ENCODE results near the gene CALCR. TPM values are rescaled to one million over a fixed set of nuclear protein-coding genes. Genes with fewer than 3 reads are reported as not detected.
"Not testable (repeated sequence)": the region's sequence is repeated elsewhere in the genome, so short reads cannot be mapped to it uniquely, and the experiment has no call there.

The CALCR gene
- total RNA-seq, 8 experiments from 2014 or later: 0.08 to 0.14 (median 0.12) TPM; not detected in 4

GRCh38 chr7:93551931-93552330 lies 22.6 kb downstream of the CALCR start:
- 28 to 93% (median 84%) methylated on average over 1 to 2 of the region's 2 CpGs for WGBS, 10 experiments
- no peak overlapping the region for H3K27ac ChIP-seq
- ATAC-seq (replicated peaks in 6 of 8): no peak
- in situ Hi-C loops (cut with MboI; ENCODE audit: low pct_unique_long_range_greater_than_20kb in 2 of 9, low sequenced_read_pairs in 9 of 9, unreplicated experiment in 9 of 9): loop anchor here in 2 of 9 experiments (25.0 kb wide), 1 partner anchor 315 kb away; the partner anchor contains the start of genes HEPACAM2 (in 2 of the 2) and VPS50 (in 2 of the 2)
- H3K4me3 ChIP-seq: no peak overlapping the region
- H3K4me1 ChIP-seq (replicated peaks in 1 of 2): no peaks in the 10 kb centered on the region

DNA sequence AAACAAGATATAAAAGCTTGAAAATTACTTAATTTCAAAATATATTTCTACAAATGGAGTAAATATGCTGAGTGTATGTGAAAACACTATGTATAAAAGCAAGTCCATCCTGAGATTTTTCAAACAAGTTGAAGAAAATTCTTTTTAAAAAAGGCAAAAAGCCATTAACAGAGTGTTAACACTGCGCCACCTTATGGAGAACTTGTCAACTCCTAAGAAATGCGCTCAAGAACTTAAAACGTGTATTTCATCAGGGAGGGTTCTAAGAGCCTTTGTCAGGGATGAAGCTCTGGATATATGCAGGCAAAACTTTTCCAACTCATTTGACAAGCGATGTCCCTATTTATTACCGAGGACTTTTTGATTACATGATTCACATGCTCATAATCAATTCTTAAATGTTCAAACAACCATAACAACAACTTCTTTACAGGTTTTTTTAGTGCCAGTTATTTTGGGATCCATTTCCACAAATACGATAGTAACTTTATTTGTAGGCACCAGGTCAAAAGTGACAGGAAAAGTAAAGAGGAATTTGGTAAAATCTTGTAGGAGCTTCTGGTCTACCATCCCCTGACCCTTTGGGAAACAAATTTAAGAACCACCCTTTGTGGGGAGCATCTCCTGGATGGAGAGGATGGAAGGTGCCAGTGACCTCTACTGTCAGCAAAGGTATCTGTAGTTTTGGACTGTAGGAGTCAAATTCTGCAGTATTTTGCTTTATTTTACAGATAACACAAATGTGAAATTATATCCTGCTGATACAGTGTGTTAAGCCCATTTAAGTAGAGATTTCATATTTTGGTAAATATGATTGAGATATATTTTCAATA lies 23.2 kb downstream of the CALCR start:
- no peak overlapping the region for H3K4me3 ChIP-seq
- ATAC-seq (replicated peaks in 6 of 8): peak in 3 of 8 experiments; percentile 33 to 60 (median 38)
- no peaks in the 10 kb centered on the region for H3K4me1 ChIP-seq (replicated peaks in 1 of 2)
- WGBS, 10 experiments: 0 to 37% (median 20%) methylated on average over 3 to 6 of the region's 6 CpGs
- no peak overlapping the region for H3K27ac ChIP-seq
- in situ Hi-C loops (cut with MboI; ENCODE audit: low pct_unique_long_range_greater_than_20kb in 2 of 9, low sequenced_read_pairs in 9 of 9, unreplicated experiment in 9 of 9): loop anchor here in 2 of 9 experiments (25.0 kb wide), 1 partner anchor 314 kb away; the partner anchor contains the start of genes HEPACAM2 (in 2 of the 2) and VPS50 (in 2 of the 2)

- H3K4me1 ChIP-seq (replicated peaks in 1 of 2): no peaks in the 10 kb centered on the region
- 11 to 97% (median 80%) methylated on average over 1 to 3 of the region's 3 CpGs; no CpG with 5 or more reads in 1 of the 10 experiments for whole genome bisulfite sequencing, 10 experiments
- ATAC-seq (replicated peaks in 6 of 8): no peak
- H3K4me3 ChIP-seq: no peak overlapping the region
- H3K27ac ChIP-seq: no peak overlapping the region
- in situ Hi-C loops (cut with MboI; ENCODE audit: low pct_unique_long_range_greater_than_20kb in 2 of 9, low sequenced_read_pairs in 9 of 9, unreplicated experiment in 9 of 9): loop anchor here in 2 of 9 experiments (25.0 kb wide), 2 partner anchors 110 to 285 kb away; no protein-coding TSS in a partner anchor
Observed at GRCh38 chr7:93547716-93548115, 26.8 kb downstream of the CALCR start.

- no peak overlapping the region for H3K4me3 ChIP-seq
- H3K4me1 ChIP-seq (replicated peaks in 1 of 2): no peaks in the 10 kb centered on the region
- H3K27ac ChIP-seq: no peak overlapping the region
- whole genome bisulfite sequencing, 10 experiments: 0 to 100% (median 100%) methylated on average over 1 to 2 of the region's 2 CpGs; no CpG with 5 or more reads in 3 of the 10 experiments
- in situ Hi-C loops (cut with MboI; ENCODE audit: low pct_unique_long_range_greater_than_20kb in 2 of 9, low sequenced_read_pairs in 9 of 9, unreplicated experiment in 9 of 9): loop anchor here in 2 of 9 experiments (25.0 kb wide), 2 partner anchors 107 to 282 kb away; no protein-coding TSS in a partner anchor
- ATAC-seq (replicated peaks in 6 of 8): peak in 1 of 8 experiments; percentile 19
Observed at GRCh38 chr7:93544691-93545090, 29.8 kb downstream of the CALCR start.

GRCh38 chr7:93538061-93538460 lies 36.5 kb downstream of the CALCR start:
- in situ Hi-C loops (cut with MboI; ENCODE audit: low pct_unique_long_range_greater_than_20kb in 2 of 9, low sequenced_read_pairs in 9 of 9, unreplicated experiment in 9 of 9): loop anchor here in 2 of 9 experiments (25.0 kb wide), 2 partner anchors 101 to 276 kb away; no protein-coding TSS in a partner anchor
- H3K4me3 ChIP-seq: no peak overlapping the region
- H3K4me1 ChIP-seq (replicated peaks in 1 of 2): no peaks in the 10 kb centered on the region
- WGBS, 10 experiments: 0 to 100% (median 47%) methylated on average over 1 of the region's 1 CpG; no CpG with 5 or more reads in 2 of the 10 experiments
- no peak for ATAC-seq (replicated peaks in 6 of 8)
- no peak overlapping the region for H3K27ac ChIP-seq

DNA sequence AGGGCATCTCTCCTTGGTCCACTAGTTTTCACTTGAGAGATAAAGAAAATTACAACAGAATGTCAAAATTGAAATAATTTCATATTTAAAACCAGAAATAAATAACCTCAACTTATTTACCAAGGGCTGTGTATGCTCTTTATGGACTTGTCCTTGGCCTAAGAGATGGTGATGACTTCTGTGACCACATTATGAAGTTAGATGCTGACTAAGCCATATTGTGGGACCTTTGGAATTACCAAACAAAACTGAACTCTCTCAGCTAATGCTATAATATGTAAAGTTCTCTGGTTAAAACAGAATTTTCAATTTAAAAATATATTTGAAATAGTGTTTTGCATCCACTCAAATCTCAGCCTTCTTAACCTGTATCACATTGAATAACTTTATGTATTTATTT lies 38.9 kb downstream of the CALCR start:
- no peaks in the 10 kb centered on the region for H3K4me1 ChIP-seq (replicated peaks in 1 of 2)
- no peak overlapping the region for H3K27ac ChIP-seq
- in situ Hi-C loops (cut with MboI; ENCODE audit: low pct_unique_long_range_greater_than_20kb in 2 of 9, low sequenced_read_pairs in 9 of 9, unreplicated experiment in 9 of 9): loop anchor here in 2 of 9 experiments (25.0 kb wide), 2 partner anchors 98 to 273 kb away; no protein-coding TSS in a partner anchor
- no peak for ATAC-seq (replicated peaks in 6 of 8)
- no peak overlapping the region for H3K4me3 ChIP-seq

DNA sequence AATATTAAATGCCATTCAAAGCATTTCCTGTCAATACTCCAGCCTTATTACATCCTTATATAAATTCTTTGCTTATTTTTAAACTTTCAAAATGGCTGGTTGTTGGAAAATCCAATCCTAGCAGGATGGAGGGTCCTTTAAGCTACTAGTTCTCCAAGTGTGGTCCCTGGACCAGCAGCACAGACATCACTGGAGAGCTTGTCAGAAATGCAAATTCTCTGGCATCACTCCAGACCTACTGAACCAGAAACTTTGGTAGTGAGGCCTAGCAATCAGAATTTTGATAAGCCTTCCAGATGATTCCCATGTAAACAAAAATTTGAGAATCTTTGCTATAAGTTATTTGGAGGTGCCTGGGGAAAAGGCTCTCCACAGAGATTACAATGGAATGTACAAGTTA lies 43.8 kb downstream of the CALCR start:
- Histone ChIP-seq H3K4me1 (replicated peaks in 1 of 2) (no peaks in the 10 kb centered on the region), H3K27ac (no peak overlapping the region), H3K4me3 (no peak overlapping the region)
- ATAC-seq (replicated peaks in 6 of 8): no peak
- in situ Hi-C loops (cut with MboI; ENCODE audit: low pct_unique_long_range_greater_than_20kb in 2 of 9, low sequenced_read_pairs in 9 of 9, unreplicated experiment in 9 of 9): loop anchor here in 2 of 9 experiments (25.0 kb wide), 2 partner anchors 93 to 268 kb away; no protein-coding TSS in a partner anchor

DNA sequence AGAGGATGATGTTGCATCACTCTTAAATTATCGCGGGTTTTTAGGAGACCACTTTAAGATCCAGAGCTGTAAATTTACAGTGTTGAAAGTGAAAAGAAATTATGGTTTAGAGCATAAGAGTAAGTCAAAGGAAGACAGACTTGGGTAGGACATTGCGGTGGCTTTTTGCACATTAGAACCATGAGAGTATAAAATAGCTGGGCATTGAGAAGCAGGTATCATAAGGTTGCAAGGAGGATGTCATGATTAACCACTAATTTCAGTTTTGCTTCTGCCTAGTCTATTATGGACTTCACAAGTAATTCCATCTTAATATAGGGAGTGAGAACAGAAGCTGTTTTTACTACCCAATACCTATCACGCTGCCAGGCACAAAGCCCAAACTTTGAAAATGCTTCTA lies 57.7 kb downstream of the CALCR start:
- H3K4me3 ChIP-seq: no peak overlapping the region
- WGBS, 10 experiments: 20 to 100% (median 89%) methylated on average over 1 to 4 of the region's 4 CpGs
- ATAC-seq (replicated peaks in 6 of 8): no peak
- H3K4me1 ChIP-seq (replicated peaks in 1 of 2): no peaks in the 10 kb centered on the region
- H3K27ac ChIP-seq: no peak overlapping the region
- in situ Hi-C loops (cut with MboI; ENCODE audit: low pct_unique_long_range_greater_than_20kb in 2 of 9, low sequenced_read_pairs in 9 of 9, unreplicated experiment in 9 of 9): no loop called here

GRCh38 chr7:93515144-93515543 lies 59.4 kb downstream of the CALCR start:
- in situ Hi-C loops (cut with MboI; ENCODE audit: low pct_unique_long_range_greater_than_20kb in 2 of 9, low sequenced_read_pairs in 9 of 9, unreplicated experiment in 9 of 9): no loop called here
- H3K4me1 ChIP-seq (replicated peaks in 1 of 2): no peaks in the 10 kb centered on the region
- peak in 1 of 8 experiments; percentile 51 for ATAC-seq (replicated peaks in 6 of 8)
- no peak overlapping the region for H3K4me3 ChIP-seq
- no peak overlapping the region for H3K27ac ChIP-seq
- 0 to 78% (median 25%) methylated on average over 1 of the region's 1 CpG; no CpG with 5 or more reads in 4 of the 10 experiments for WGBS, 10 experiments

DNA sequence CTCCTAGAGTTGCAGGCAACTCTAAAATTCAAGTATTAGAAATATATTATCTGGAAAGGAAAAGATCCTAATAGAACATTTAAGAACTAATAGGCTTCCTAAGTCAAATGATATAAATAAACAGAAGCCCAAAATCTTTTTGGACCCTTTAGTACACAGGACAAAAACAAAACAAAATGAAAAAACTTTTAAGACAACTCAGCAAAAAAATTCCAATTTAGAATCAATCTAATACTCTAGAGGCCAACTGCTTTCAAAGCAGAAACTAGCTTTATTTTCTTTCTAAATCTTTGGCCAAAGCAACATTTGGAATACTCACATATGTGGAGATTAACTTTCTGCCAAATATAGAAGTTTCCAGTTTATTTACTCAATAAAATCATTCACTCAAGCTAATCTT lies 65.2 kb downstream of the CALCR start:
- ATAC-seq (replicated peaks in 6 of 8): no peak
- H3K4me1 ChIP-seq (replicated peaks in 1 of 2): no peaks in the 10 kb centered on the region
- H3K27ac ChIP-seq: no peak overlapping the region
- H3K4me3 ChIP-seq: no peak overlapping the region
- in situ Hi-C loops (cut with MboI; ENCODE audit: low pct_unique_long_range_greater_than_20kb in 2 of 9, low sequenced_read_pairs in 9 of 9, unreplicated experiment in 9 of 9): no loop called here

DNA sequence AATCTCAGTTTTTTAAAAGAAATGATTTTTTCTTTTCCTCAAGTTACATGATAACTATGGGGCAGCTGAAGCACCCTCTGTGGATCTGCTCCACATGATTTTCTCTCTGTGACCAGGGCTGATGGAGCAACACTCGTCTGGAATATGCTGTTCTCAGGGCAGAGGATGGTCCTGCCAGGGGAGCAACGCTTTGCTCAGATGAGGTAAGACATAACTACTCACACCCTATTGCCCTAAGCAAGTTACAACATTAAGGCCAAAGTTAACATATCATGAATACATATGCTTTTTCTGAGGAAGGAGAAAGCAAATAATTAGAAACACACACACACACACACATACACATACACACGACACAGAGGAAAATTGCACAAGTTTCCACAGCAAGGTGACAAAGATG lies 71.4 kb downstream of the CALCR start:
- no peak overlapping the region for H3K4me3 ChIP-seq
- H3K27ac ChIP-seq: no peak overlapping the region
- 0 to 100% (median 35%) methylated on average over 1 to 2 of the region's 3 CpGs; no CpG with 5 or more reads in 4 of the 10 experiments for WGBS, 10 experiments
- peak in 3 of 8 experiments; percentile 54 to 90 (median 88) for ATAC-seq (replicated peaks in 6 of 8)
- H3K4me1 ChIP-seq (replicated peaks in 1 of 2): no peaks in the 10 kb centered on the region
- in situ Hi-C loops (cut with MboI; ENCODE audit: low pct_unique_long_range_greater_than_20kb in 2 of 9, low sequenced_read_pairs in 9 of 9, unreplicated experiment in 9 of 9): no loop called here

DNA sequence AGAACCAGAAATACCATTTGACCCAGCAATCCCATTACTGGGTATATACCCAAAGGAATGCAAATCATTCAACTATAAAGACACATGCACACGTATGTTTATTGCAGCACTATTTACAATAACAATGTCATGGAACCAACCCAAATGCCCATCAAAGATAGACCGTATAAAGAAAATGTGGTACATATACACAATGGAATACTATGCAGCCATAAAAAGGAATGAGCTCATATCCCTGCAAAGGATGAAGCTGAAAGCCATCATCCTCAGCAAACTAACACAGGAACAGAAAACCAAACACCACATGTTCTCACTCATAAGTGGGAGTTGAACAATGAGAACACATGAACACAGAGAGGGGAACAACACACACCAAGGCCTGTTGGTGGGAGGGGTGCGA lies 82.7 kb downstream of the CALCR start:
- in situ Hi-C loops (cut with MboI; ENCODE audit: low pct_unique_long_range_greater_than_20kb in 2 of 9, low sequenced_read_pairs in 9 of 9, unreplicated experiment in 9 of 9); H3K4me1 ChIP-seq (replicated peaks in 1 of 2); H3K27ac ChIP-seq; ATAC-seq (replicated peaks in 6 of 8); H3K4me3 ChIP-seq: not testable (repeated sequence)
- 19 to 90% (median 56%) methylated on average over 1 to 3 of the region's 3 CpGs; no CpG with 5 or more reads in 1 of the 10 experiments for WGBS, 10 experiments

DNA sequence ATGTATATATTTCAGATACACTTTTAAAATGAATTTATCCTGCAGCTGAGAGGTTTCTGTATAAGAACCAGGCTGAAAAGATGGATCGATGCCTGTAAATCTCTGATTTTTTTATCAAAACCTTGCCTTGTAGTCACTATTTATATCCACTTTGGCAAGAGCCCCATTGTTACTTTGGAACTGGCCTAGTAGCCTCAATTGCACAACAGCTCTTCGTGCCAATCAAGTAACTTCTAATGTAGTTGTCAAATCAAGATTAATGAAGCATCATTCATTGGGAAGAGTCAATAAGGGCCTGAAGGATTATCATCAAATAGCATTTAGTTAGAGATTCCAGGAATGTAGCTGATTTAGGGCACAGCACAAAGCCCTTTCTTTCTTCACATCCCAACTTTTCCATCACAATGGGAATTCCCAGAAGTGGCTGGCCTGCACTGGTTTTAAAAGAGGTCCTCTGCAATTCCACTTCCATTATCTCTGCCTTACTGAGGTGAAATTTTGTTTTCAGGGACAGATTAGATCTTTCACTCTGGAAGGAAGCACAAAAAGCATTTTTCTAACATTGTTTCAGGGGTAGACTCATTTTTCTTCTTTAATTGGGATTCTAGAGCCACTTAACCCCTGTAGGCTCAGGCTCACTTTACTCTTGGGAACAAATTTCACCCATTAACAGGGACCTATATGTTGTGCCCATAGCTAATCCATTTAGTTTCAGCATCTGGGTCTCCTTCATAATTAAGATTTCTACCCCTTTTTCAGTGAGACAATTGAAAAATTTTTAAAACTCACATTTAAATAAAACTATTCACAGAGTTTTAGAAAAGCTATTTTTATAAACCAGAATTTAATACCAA lies 97.8 kb downstream of the CALCR start:
- in situ Hi-C loops (cut with MboI; ENCODE audit: low pct_unique_long_range_greater_than_20kb in 2 of 9, low sequenced_read_pairs in 9 of 9, unreplicated experiment in 9 of 9): no loop called here

More for the DNA sequence above, 97.8 kb downstream of the CALCR start:
- Histone ChIP-seq H3K4me3 (no peak overlapping the region), H3K4me1 (replicated peaks in 1 of 2) (peaks cover 0 to 15% of the 10 kb centered on the region in 2 donors), H3K27ac (no peak overlapping the region)
- ATAC-seq (replicated peaks in 6 of 8): peak in 3 of 8 experiments; percentile 49 to 59 (median 54)
- 0 to 100% (median 34%) methylated on average over 1 to 2 of the region's 2 CpGs; no CpG with 5 or more reads in 2 of the 10 experiments for WGBS, 10 experiments
